Prostate gland (tissue), 2 donors: ENCODE measurements around the gene ID3. TPM values are rescaled to one million over a fixed set of nuclear protein-coding genes. Genes with fewer than 3 reads are reported as not detected.
"Not testable (repeated sequence)": the region's sequence is repeated elsewhere in the genome, so short reads cannot be mapped to it uniquely, and the experiment has no call there.

Source experiments
- DNase-seq: peaks from one replicate; pipeline ENCODE4 v3.0.0-alpha.2; 2019; ENCODE audit warnings: low spot score
- H3K27ac ChIP-seq, 2 donors: fragments of 200-600 bp; sonication (generic); 2 replicates each; pipeline ENCODE4 v1.5.1; 2017 to 2019
- H3K27me3 ChIP-seq: fragments of 200-600 bp; sonication (generic); replicated peaks from 2 replicates; pipeline ENCODE4 v1.5.1; 2019; ENCODE audit not compliant: insufficient read depth
- H3K36me3 ChIP-seq, 2 donors: fragments of 200-600 bp; sonication (generic); 1 replicate in 1 of 2; 2 replicates in 1 of 2; pipeline versions ENCODE4 v1.5.1 to v1.8.1; 2017 to 2019
- H3K4me1 ChIP-seq: fragments of 200-600 bp; sonication (generic); replicated peaks from 2 replicates; pipeline ENCODE4 v1.5.1; 2019
- H3K4me3 ChIP-seq, 2 donors: fragments of 200-600 bp; sonication (generic); 2 replicates each; pipeline ENCODE4 v1.5.1; 2017 to 2019
- H3K9me3 ChIP-seq: fragments of 200-600 bp; sonication (generic); 2 replicates; pipeline ENCODE4 v1.5.1; 2017
- CTCF ChIP-seq, 4 experiments: fragments of 200-600 bp in 2 of 4; fragments of 450-650 bp in 2 of 4; sonication (generic) in 2 of 4; IDR thresholded peaks; 1 replicate in 3 of 4; 2 replicates in 1 of 4; pipeline ENCODE4 v1.5.1; 2016 to 2019; ENCODE audit warnings: antibody characterized with exemption in 4 of 4, mild to moderate bottlenecking in 2 of 4, moderate library complexity in 2 of 4
- POLR2A ChIP-seq: fragments of 450-650 bp; IDR thresholded peaks from one replicate; pipeline ENCODE4 v1.6.1; 2016; ENCODE audit warnings: antibody characterized with exemption, mild to moderate bottlenecking
- POLR2AphosphoS5 ChIP-seq: sonication (generic); formaldehyde crosslinking; IDR thresholded peaks from one replicate; pipeline ENCODE4 v1.6.1; 2017; ENCODE audit warnings: antibody characterized with exemption
- WGBS: methylation state at CpG from one replicate; pipeline ENCODE4 v1.1.5; 2018; 5-methylcytosine and 5-hydroxymethylcytosine counted together
- intact Hi-C: fragments of 100-400 bp; cut with DNase I; formaldehyde crosslinking; loops from one replicate; pipeline ENCODE4 v1.14.2; 2022
- total RNA-seq, 2 donors: library from RNA; depleted of rRNA; stranded (reverse); fragments of >200 nt; gene quantifications; one replicate each; pipeline ENCODE4 v1.1.0, GENCODE V29; 2016

ID3 gene
- total RNA-seq, 2 donors from 2014 or later, result 151 to 184 TPM

DNA sequence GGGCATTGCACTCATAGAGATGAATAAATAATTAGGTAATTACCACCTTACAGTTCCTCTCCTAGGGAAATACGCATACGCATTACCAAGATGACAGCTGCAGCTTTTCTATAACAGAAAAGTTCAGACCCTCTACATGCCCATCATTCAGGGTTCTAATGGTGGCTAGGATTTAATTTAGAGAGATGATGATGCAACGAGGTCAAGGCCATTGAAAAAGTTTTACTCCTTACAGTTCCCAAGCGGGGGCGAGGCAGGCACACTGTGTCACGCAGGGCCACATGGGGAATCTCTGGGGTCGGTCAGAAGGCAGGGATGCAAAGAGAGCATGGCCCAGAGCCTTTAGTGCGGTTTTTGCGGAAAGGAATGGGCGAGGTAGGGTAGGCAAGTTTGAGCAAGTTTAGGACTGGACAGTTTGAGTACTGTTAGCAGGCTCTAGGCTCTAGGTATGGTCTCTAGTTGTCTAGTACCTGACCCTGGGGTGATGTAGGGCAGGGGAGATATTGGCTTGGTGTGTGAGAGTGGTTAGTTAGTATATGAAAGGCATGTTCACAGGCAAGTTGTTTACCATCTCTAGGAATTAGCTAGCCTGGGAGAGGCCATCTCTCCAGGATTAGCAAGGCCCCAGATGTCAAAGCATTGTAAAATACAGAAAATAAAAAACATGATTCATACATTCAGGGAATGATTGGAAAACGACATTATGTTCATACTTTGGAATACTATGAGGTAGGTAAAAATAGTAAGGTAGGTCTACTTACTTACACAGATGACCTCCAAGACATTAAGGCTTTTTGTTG is 29.6 kb upstream of the ID3 start:
- H3K4me1 ChIP-seq, result no peaks in the 10 kb centered on the region

DNA sequence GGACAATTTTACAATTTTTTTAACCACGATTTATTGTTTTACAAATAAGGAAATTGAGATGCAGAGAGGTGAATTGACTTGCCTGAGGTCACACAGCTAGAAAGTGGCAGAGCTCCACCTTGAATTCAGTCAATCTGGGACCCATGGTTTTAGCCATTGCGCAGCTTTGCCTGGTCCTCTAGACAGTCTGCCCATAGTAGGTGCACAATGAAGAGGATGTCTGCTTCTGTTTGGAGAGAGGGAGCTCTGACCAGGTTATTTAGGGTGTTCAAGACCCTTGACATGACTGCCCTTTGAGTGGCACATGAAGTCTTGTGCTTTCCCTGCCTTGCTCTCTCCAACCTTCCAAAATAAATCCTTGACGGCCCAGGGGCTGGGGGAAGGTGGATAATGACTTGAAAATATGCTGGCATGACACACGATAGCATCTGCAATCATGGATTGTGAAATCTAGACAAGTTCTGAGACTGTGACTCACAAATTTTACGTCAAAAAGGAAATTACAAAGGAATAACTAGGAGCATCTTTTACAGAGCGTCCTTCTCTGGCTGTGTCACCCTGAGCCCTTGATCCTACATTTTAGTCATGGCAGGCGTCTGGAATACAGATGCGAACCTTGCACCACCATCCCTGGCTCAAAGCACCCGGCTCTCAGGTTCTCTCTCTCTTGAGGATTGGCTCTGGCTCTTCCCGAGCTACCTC is 26.2 kb upstream of the ID3 start:
- no peak for DNase-seq
- Histone ChIP-seq H3K4me1 (no peaks in the 10 kb centered on the region), H3K36me3 (no peaks in the 10 kb centered on the region), H3K9me3 (no peaks in the 10 kb centered on the region), H3K27ac (no peak overlapping the region), H3K4me3 (no peak overlapping the region), H3K27me3 (no peaks in the 10 kb centered on the region)
- TF ChIP-seq POLR2A, result no peak
- TF ChIP-seq POLR2AphosphoS5, result peak; percentile 37
- intact Hi-C loops, result no loop called here
- 59% methylated on average over 10 of the region's 10 CpGs for WGBS

More for the DNA sequence above, 29.6 kb upstream of the ID3 start:
- Histone ChIP-seq H3K27me3 (no peaks in the 10 kb centered on the region), H3K4me3 (no peak overlapping the region), H3K27ac (no peak overlapping the region), H3K36me3 (no peaks in the 10 kb centered on the region), H3K9me3 (no peaks in the 10 kb centered on the region)
- DNase-seq, result no peak
- intact Hi-C loops, result no loop called here
- no peak for TF ChIP-seq POLR2A
- no peak for TF ChIP-seq POLR2AphosphoS5
- no peak for TF ChIP-seq CTCF (IDR thresholded peaks at IDR 0.05)
- 76% methylated on average over 11 of the region's 11 CpGs for WGBS

- H3K4me1 ChIP-seq, intact Hi-C loops, DNase-seq, H3K9me3 ChIP-seq, H3K27me3 ChIP-seq, H3K27ac ChIP-seq, H3K4me3 ChIP-seq, H3K36me3 ChIP-seq: not testable (repeated sequence)
Observed at GRCh38 chr1:23583727-23584126, 24.4 kb upstream of the ID3 start.

DNA sequence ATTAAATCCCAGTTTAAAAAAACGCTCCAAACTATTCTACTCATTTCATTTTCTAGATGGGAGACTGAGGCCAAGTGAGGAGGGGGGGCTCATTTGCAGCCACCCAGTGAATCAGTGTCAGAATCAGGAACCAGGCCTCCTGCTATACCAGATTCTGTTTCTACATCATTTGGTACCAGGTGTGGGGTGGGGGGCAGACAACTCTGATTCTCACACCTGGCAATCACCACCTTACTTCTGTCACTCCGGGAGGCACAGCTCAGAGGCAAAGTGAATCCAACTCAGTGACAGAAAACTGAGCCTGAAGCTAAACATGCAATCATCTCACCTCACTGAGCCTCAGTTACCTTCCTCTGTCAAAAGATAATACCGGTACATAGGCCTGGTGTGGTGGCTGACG is 23.5 kb upstream of the ID3 start:
- H3K27ac ChIP-seq, result no peak overlapping the region
- DNase-seq, result no peak
- intact Hi-C loops, result no loop called here
- 94% methylated on average over 4 of the region's 4 CpGs for WGBS
- TF ChIP-seq CTCF (IDR thresholded peaks at IDR 0.05), result no peak
- no peak for TF ChIP-seq POLR2AphosphoS5
- TF ChIP-seq POLR2A, result no peak
- H3K4me3 ChIP-seq, result no peak overlapping the region
- H3K4me1 ChIP-seq, result no peaks in the 10 kb centered on the region
- no peaks in the 10 kb centered on the region for H3K36me3 ChIP-seq
- H3K27me3 ChIP-seq, result no peaks in the 10 kb centered on the region
- H3K9me3 ChIP-seq, result no peaks in the 10 kb centered on the region

DNA sequence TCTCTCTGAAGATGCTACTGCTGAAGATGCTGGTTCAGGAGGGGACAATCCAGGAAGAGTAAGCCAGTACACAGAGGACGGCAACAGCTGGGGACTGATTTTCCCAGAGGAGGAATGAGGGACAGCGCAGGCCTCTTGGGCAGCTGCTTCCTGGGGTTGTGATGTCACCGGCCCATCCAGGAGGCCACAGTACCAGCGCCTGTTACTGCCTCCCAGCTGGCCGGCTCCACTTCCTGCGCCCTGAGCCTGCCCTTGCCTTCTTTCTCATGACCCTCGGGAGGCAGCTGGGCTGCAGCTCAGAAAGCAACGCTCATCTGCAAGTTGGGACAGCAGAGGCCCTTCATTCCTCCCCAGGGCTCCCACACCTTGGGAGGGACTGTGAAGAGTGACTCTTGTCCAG is 21.9 kb upstream of the ID3 start:
- Histone ChIP-seq H3K36me3 (no peaks in the 10 kb centered on the region), H3K27ac (no peak overlapping the region), H3K27me3 (no peaks in the 10 kb centered on the region), H3K9me3 (no peaks in the 10 kb centered on the region), H3K4me1 (peaks cover 4% of the 10 kb centered on the region), H3K4me3 (no peak overlapping the region)
- intact Hi-C loops, result no loop called here
- DNase-seq, result no peak
- 87% methylated on average over 8 of the region's 8 CpGs for WGBS
- TF ChIP-seq CTCF (IDR thresholded peaks at IDR 0.05) (no peak), POLR2A (no peak)

- no peaks in the 10 kb centered on the region for H3K27me3 ChIP-seq
- H3K9me3 ChIP-seq, result no peaks in the 10 kb centered on the region
- intact Hi-C loops, result no loop called here
- no peak overlapping the region for H3K4me3 ChIP-seq
- H3K4me1 ChIP-seq, result peaks cover 6% of the 10 kb centered on the region
- no peak overlapping the region for H3K27ac ChIP-seq
- H3K36me3 ChIP-seq, result no peaks in the 10 kb centered on the region
- no peak for TF ChIP-seq POLR2A
- TF ChIP-seq CTCF (IDR thresholded peaks at IDR 0.05), result no peak
- no peak for TF ChIP-seq POLR2AphosphoS5
- no peak for DNase-seq
- WGBS, result 89% methylated on average over 6 of the region's 6 CpGs
Observed at GRCh38 chr1:23578997-23579363, 19.7 kb upstream of the ID3 start.
